Activated gamma-delta T cell treated with Interleukin-2 at 50 U/mL for 16 hours (primary cell): Measurements from ENCODE around the gene CRYGD.
"Not testable (repeated sequence)": the region's sequence is repeated elsewhere in the genome, so short reads cannot be mapped to it uniquely, and the experiment has no call there.

Source experiments
- DNase-seq: peaks from one replicate; pipeline ENCODE4 v3.0.0-alpha.2; 2020

Gene CRYGD

GRCh38 chr2:208129744-208130711 lies 5.7 kb upstream of the CRYGD start, which contains the start of gene CRYGC:
TSS of gene CRYGC (minus strand) at chr2:208129828. CDS start at chr2:208129792, 36 bp downstream.
- no peak for DNase-seq

- DNase-seq, result no peak
Measured at GRCh38 chr2:208128136-208128535, 3.8 kb upstream of the CRYGD start.

GRCh38 chr2:208127090-208127489 lies 2.8 kb upstream of the CRYGD start:
- DNase-seq, result no peak

- DNase-seq, result no peak
Measured at GRCh38 chr2:208125251-208125650, 927 bp upstream of the CRYGD start.

GRCh38 chr2:208122248-208122647 lies 2.1 kb downstream of the CRYGD start:
- DNase-seq, result no peak

GRCh38 chr2:208118918-208119317 lies 5.4 kb downstream of the CRYGD start:
- no peak for DNase-seq

- not testable (repeated sequence) for DNase-seq
Measured at GRCh38 chr2:208117390-208117789, 6.9 kb downstream of the CRYGD start.

- DNase-seq, result no peak
Measured at GRCh38 chr2:208112969-208113368, 11.4 kb downstream of the CRYGD start.

- DNase-seq, result not testable (repeated sequence)
Measured at GRCh38 chr2:208112273-208112745, 12.0 kb downstream of the CRYGD start.

- no peak for DNase-seq
Measured at GRCh38 chr2:208103616-208104015, 20.7 kb downstream of the CRYGD start.

GRCh38 chr2:208101716-208102631 lies 22.4 kb downstream of the CRYGD start:
- no peak for DNase-seq

- DNase-seq, result no peak
Measured at GRCh38 chr2:208099682-208100470, 24.4 kb downstream of the CRYGD start.

- not testable (repeated sequence) for DNase-seq
Measured at GRCh38 chr2:208098701-208099100, 25.6 kb downstream of the CRYGD start.

GRCh38 chr2:208098267-208098666 lies 26.1 kb downstream of the CRYGD start:
- no peak for DNase-seq

- no peak for DNase-seq
Measured at GRCh38 chr2:208097801-208098200, 26.5 kb downstream of the CRYGD start.

GRCh38 chr2:208097313-208097712 lies 27.0 kb downstream of the CRYGD start:
- DNase-seq, result no peak

- no peak for DNase-seq
Measured at GRCh38 chr2:208096080-208096479, 28.2 kb downstream of the CRYGD start.

- no peak for DNase-seq
Measured at GRCh38 chr2:208093128-208093527, 31.2 kb downstream of the CRYGD start.

GRCh38 chr2:208092093-208092832 lies 32.1 kb downstream of the CRYGD start:
- no peak for DNase-seq

GRCh38 chr2:208090420-208090819 lies 33.9 kb downstream of the CRYGD start:
- no peak for DNase-seq

- DNase-seq, result no peak
Measured at GRCh38 chr2:208086029-208086428, 38.3 kb downstream of the CRYGD start.

GRCh38 chr2:208083807-208084206 lies 40.5 kb downstream of the CRYGD start:
- no peak for DNase-seq
